ENCODE results near the gene EIF2D.

DNA sequence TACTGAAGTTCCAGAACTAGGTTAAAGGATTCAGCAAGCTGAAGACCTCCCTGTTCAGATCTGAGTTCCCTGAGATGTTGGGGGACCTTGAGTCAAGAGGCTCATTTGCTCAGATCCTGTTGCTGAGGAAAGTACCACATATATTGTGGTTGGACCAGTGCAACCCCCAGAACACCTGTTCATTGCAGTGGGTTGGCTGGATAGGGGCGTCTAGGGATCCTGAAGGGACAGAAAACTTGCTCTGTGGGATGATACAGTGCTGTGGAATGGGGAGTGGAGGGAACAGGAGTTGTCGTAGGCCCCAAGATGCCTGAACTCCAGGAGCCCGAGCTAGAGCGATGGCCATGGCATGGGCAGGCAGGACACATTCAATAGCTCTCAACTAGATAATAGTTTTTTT lies 47.9 kb upstream of the EIF2D start:
- TF ChIP-seq POLR2A (IDR thresholded peaks at IDR 0.05; ENCODE audit: low read length) (no peak), GATA1 (IDR thresholded peaks at IDR 0.05; ENCODE audit: low read depth, low read length) (no peak)

Data from erythroblast (primary cell).